HepG2 (cell line): ENCODE data around the gene ACADVL. TPM values are rescaled to one million over a fixed set of nuclear protein-coding genes. Genes with fewer than 3 reads are reported as not detected.

ENCODE experiments used
- JARID2 ChIP-seq: sonication (generic); formaldehyde crosslinking; IDR thresholded peaks from 2 replicates; pipeline ENCODE4 v1.8.1; 2023; ENCODE audit warnings: missing genetic modification reagents, inconsistent platforms; ENCODE audit not compliant: insufficient replicate concordance
- PAWR ChIP-seq: sonication (generic); formaldehyde crosslinking; IDR thresholded peaks from 2 replicates; pipeline ENCODE4 v1.4.0; 2020; ENCODE audit warnings: missing genetic modification reagents, mild to moderate bottlenecking, borderline replicate concordance
- PCBP1 ChIP-seq: fragments of 200-400 bp; formaldehyde crosslinking; IDR thresholded peaks from 2 replicates; pipeline ENCODE4 v1.6.1; 2017; ENCODE audit warnings: mild to moderate bottlenecking, low read depth, low read length, borderline replicate concordance
- PTBP1 ChIP-seq: fragments of 200-400 bp; formaldehyde crosslinking; IDR thresholded peaks from 2 replicates; pipeline ENCODE4 v1.6.1; 2018; ENCODE audit warnings: low read length, low read depth; ENCODE audit not compliant: poor library complexity, severe bottlenecking
- RBFOX2 ChIP-seq: fragments of 200-400 bp; formaldehyde crosslinking; IDR thresholded peaks from 2 replicates; pipeline ENCODE4 v1.6.1; 2017; ENCODE audit warnings: low read depth, mild to moderate bottlenecking, low read length
- ZNF552 ChIP-seq: sonication (generic); formaldehyde crosslinking; IDR thresholded peaks from 2 replicates; pipeline ENCODE4 v1.9.0; 2022; ENCODE audit warnings: missing genetic modification reagents, mild to moderate bottlenecking, borderline replicate concordance
- ZNF619 ChIP-seq: sonication (generic); formaldehyde crosslinking; IDR thresholded peaks from 2 replicates; pipeline ENCODE4 v1.4.0; 2020; ENCODE audit warnings: mild to moderate bottlenecking, missing genetic modification reagents
- polyA plus RNA-seq, 8 experiments: library from polyadenylated mRNA; depleted of rRNA in 3 of 8; stranded (reverse) in 7 of 8; unstranded in 1 of 8; fragments of >200 nt; fragmentation: Illumina TruSeq in 4 of 8; extraction: Trizol in 4 of 8; gene quantifications; 2 replicates each; pipeline versions ENCODE4 v1.2.1 to v1.2.3, GENCODE V29; 2011 to 2016; ENCODE audit warnings: low read depth in 4 of 8, missing spikeins in 1 of 8, mixed read lengths in 1 of 8; ENCODE audit not compliant: insufficient read depth in 1 of 8
- total RNA-seq, 5 experiments: library from RNA; depleted of rRNA; stranded (reverse); fragments of >200 nt; fragmentation: Illumina TruSeq; extraction: Trizol; gene quantifications; 2 replicates each; pipeline ENCODE4 v1.2.3, GENCODE V29; 2016; ENCODE audit warnings: low read depth in 1 of 5
- TF ChIP-seq, protein P1 (sequence below): sonication (generic); formaldehyde crosslinking; IDR thresholded peaks from 2 replicates; pipeline ENCODE4 v1.4.0; 2020; ENCODE audit warnings: missing genetic modification reagents, mild to moderate bottlenecking, borderline replicate concordance
- TF ChIP-seq, protein P2 (sequence below): sonication (generic); formaldehyde crosslinking; IDR thresholded peaks from 2 replicates; pipeline ENCODE4 v1.5.1; 2020; ENCODE audit warnings: mild to moderate bottlenecking, missing genetic modification reagents, moderate library complexity
- TF ChIP-seq, protein P3 (sequence below): sonication (generic); formaldehyde crosslinking; IDR thresholded peaks from 2 replicates; pipeline ENCODE4 v1.9.0; 2022; ENCODE audit warnings: missing genetic modification reagents, mild to moderate bottlenecking, borderline replicate concordance
- TF ChIP-seq, protein P4 (sequence below): IDR thresholded peaks from 2 replicates; pipeline ENCODE4 v1.6.1; 2016; ENCODE audit warnings: control low read depth
- TF ChIP-seq, protein P5 (sequence below): sonication (generic); formaldehyde crosslinking; IDR thresholded peaks from 2 replicates; pipeline ENCODE4 v1.4.0; 2020; ENCODE audit warnings: missing genetic modification reagents
- TF ChIP-seq, protein P6 (sequence below): sonication (generic); formaldehyde crosslinking; IDR thresholded peaks from 2 replicates; pipeline ENCODE4 v1.8.1; 2023; ENCODE audit warnings: mild to moderate bottlenecking, missing genetic modification reagents

ACADVL gene
- total and polyA plus RNA-seq, 2 of the 13 experiments (the other 11 are each of a cell fraction or from before 2014, with no cell fraction given), result 219 to 412 TPM

DNA sequence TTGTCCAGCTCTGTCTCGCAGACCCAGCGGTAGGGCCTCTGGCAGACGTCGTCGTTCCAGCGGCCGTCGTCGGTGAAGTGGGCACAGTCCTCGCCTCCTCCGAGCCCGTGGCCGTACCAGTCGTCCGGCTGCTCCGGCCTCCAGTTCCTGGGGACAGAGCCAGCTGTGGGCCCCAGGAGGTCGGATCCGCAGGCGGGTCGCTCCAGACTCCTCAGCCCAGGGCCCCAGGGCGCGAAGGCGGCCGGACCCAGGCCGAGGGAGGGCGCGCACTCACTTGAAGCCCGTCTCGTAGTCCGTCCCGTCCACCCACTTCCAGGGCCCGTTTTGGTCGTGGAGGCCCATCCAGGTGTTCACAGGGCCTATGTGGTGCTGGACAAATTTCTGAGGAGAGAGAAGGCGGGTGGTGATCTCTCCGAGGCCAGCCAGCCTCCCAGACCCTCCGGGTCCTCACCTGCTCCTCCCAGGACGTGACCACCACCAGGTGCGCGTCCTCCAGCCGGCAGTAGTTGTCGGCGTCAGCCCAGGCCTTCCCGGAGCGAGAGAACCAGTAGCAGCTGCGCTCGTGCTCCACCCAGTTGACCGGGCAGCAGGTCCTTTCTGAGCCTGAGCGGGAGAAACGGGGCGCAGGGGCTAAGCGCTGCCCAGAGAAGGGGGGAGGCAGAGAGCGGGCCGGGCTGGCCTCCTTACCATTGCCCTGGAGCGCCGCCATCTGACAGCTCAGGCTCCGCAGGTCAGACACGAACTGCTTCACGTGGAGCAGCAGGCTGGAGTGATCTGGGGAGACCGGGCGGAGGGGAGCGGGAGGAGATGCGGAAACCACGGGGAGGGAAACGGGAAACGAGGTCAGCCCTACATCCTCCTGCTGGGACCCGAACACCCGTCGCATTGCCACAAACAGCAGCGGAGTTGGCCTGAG lies 45.8 kb upstream of the ACADVL start (continued):
- TF ChIP-seq, protein P1, sequence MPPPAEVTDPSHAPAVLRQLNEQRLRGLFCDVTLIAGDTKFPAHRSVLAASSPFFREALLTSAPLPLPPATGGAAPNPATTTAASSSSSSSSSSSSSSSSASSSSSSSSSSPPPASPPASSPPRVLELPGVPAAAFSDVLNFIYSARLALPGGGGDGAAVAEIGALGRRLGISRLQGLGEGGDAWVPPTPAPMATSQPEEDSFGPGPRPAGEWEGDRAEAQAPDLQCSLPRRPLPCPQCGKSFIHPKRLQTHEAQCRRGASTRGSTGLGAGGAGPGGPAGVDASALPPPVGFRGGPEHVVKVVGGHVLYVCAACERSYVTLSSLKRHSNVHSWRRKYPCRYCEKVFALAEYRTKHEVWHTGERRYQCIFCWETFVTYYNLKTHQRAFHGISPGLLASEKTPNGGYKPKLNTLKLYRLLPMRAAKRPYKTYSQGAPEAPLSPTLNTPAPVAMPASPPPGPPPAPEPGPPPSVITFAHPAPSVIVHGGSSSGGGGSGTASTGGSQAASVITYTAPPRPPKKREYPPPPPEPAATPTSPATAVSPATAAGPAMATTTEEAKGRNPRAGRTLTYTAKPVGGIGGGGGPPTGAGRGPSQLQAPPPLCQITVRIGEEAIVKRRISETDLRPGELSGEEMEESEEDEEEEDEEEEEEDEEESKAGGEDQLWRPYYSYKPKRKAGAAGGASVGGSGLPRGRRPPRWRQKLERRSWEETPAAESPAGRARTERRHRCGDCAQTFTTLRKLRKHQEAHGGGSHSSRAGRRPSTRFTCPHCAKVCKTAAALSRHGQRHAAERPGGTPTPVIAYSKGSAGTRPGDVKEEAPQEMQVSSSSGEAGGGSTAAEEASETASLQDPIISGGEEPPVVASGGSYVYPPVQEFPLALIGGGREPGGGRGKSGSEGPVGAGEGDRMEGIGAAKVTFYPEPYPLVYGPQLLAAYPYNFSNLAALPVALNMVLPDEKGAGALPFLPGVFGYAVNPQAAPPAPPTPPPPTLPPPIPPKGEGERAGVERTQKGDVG (CRISPR knock-in tag), result 0 out of 2 replicates have a peak, but pooled peaks have one; percentile 31
- no peak for TF ChIP-seq ZNF619 (CRISPR knock-in tag)
- TF ChIP-seq PCBP1, result 0 out of 2 replicates have a peak, but pooled peaks have one; percentile 57
- no peak for TF ChIP-seq ZNF552
- TF ChIP-seq PTBP1, result no peak
- TF ChIP-seq, protein P2, sequence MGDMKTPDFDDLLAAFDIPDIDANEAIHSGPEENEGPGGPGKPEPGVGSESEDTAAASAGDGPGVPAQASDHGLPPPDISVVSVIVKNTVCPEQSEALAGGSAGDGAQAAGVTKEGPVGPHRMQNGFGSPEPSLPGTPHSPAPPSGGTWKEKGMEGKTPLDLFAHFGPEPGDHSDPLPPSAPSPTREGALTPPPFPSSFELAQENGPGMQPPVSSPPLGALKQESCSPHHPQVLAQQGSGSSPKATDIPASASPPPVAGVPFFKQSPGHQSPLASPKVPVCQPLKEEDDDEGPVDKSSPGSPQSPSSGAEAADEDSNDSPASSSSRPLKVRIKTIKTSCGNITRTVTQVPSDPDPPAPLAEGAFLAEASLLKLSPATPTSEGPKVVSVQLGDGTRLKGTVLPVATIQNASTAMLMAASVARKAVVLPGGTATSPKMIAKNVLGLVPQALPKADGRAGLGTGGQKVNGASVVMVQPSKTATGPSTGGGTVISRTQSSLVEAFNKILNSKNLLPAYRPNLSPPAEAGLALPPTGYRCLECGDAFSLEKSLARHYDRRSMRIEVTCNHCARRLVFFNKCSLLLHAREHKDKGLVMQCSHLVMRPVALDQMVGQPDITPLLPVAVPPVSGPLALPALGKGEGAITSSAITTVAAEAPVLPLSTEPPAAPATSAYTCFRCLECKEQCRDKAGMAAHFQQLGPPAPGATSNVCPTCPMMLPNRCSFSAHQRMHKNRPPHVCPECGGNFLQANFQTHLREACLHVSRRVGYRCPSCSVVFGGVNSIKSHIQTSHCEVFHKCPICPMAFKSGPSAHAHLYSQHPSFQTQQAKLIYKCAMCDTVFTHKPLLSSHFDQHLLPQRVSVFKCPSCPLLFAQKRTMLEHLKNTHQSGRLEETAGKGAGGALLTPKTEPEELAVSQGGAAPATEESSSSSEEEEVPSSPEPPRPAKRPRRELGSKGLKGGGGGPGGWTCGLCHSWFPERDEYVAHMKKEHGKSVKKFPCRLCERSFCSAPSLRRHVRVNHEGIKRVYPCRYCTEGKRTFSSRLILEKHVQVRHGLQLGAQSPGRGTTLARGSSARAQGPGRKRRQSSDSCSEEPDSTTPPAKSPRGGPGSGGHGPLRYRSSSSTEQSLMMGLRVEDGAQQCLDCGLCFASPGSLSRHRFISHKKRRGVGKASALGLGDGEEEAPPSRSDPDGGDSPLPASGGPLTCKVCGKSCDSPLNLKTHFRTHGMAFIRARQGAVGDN, result peak; percentile 67
- no peak for TF ChIP-seq PAWR (CRISPR knock-in tag)
- TF ChIP-seq, protein P3, sequence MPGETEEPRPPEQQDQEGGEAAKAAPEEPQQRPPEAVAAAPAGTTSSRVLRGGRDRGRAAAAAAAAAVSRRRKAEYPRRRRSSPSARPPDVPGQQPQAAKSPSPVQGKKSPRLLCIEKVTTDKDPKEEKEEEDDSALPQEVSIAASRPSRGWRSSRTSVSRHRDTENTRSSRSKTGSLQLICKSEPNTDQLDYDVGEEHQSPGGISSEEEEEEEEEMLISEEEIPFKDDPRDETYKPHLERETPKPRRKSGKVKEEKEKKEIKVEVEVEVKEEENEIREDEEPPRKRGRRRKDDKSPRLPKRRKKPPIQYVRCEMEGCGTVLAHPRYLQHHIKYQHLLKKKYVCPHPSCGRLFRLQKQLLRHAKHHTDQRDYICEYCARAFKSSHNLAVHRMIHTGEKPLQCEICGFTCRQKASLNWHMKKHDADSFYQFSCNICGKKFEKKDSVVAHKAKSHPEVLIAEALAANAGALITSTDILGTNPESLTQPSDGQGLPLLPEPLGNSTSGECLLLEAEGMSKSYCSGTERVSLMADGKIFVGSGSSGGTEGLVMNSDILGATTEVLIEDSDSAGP (CRISPR knock-in tag), result peak; percentile 34; the same call in 1 of the 2 replicates
- TF ChIP-seq, protein P4, sequence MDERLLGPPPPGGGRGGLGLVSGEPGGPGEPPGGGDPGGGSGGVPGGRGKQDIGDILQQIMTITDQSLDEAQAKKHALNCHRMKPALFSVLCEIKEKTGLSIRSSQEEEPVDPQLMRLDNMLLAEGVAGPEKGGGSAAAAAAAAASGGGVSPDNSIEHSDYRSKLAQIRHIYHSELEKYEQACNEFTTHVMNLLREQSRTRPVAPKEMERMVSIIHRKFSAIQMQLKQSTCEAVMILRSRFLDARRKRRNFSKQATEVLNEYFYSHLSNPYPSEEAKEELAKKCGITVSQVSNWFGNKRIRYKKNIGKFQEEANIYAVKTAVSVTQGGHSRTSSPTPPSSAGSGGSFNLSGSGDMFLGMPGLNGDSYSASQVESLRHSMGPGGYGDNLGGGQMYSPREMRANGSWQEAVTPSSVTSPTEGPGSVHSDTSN (CRISPR knock-in tag), result no peak
- TF ChIP-seq, protein P5, sequence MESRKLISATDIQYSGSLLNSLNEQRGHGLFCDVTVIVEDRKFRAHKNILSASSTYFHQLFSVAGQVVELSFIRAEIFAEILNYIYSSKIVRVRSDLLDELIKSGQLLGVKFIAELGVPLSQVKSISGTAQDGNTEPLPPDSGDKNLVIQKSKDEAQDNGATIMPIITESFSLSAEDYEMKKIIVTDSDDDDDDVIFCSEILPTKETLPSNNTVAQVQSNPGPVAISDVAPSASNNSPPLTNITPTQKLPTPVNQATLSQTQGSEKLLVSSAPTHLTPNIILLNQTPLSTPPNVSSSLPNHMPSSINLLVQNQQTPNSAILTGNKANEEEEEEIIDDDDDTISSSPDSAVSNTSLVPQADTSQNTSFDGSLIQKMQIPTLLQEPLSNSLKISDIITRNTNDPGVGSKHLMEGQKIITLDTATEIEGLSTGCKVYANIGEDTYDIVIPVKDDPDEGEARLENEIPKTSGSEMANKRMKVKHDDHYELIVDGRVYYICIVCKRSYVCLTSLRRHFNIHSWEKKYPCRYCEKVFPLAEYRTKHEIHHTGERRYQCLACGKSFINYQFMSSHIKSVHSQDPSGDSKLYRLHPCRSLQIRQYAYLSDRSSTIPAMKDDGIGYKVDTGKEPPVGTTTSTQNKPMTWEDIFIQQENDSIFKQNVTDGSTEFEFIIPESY, result peak; percentile 69
- TF ChIP-seq, protein P6, sequence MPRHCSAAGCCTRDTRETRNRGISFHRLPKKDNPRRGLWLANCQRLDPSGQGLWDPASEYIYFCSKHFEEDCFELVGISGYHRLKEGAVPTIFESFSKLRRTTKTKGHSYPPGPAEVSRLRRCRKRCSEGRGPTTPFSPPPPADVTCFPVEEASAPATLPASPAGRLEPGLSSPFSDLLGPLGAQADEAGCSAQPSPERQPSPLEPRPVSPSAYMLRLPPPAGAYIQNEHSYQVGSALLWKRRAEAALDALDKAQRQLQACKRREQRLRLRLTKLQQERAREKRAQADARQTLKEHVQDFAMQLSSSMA (CRISPR knock-in tag), result no peak
- peak; percentile 89 for TF ChIP-seq RBFOX2
- TF ChIP-seq JARID2, result no peak
